Measurements from ENCODE around the gene NCMAP.

DNA sequence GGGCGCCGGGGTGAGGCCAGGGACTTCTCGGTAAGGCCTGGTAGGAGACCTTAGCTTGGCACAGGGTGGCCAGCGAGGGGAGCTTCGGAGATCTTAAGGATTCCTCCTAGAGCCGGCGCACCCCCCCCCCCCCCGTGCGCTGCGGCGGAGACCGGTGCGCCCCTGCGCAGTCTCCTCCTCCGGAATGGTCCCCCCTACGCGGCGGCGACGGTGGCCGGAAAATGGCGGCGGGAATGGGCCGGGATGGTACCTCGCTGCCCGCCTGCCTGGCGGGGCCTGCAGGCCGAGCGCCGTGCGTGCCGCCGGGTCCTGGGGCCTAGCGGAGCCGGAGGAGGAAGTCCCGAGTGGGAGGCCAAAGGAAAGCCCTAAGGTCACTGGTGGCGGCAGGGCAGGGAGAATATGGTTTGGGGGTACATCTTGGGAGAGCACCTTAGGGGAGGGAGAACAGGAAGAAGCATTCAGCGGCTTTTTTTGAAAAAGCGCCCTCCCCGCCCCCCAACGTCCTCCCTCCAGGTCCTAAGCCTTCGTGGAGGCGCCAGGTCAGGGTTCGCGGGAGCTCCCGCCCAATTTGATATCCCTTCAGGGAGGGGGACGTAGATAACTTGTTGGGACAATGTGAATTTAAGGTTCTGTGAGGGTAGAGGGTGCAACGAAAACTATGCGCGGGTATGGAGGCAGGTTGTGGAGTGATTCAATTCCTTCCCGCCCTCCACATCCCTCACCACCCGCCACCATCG lies 87.6 kb downstream of the NCMAP start:
- TF ChIP-seq, protein P1, sequence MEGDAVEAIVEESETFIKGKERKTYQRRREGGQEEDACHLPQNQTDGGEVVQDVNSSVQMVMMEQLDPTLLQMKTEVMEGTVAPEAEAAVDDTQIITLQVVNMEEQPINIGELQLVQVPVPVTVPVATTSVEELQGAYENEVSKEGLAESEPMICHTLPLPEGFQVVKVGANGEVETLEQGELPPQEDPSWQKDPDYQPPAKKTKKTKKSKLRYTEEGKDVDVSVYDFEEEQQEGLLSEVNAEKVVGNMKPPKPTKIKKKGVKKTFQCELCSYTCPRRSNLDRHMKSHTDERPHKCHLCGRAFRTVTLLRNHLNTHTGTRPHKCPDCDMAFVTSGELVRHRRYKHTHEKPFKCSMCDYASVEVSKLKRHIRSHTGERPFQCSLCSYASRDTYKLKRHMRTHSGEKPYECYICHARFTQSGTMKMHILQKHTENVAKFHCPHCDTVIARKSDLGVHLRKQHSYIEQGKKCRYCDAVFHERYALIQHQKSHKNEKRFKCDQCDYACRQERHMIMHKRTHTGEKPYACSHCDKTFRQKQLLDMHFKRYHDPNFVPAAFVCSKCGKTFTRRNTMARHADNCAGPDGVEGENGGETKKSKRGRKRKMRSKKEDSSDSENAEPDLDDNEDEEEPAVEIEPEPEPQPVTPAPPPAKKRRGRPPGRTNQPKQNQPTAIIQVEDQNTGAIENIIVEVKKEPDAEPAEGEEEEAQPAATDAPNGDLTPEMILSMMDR (conservative IDR thresholded peaks at IDR 0.05 in 1 of 2, IDR thresholded peaks at IDR 0.05 in 1 of 2; ENCODE audit: low read depth in 1 of 2, low read length in 2 of 2): no peak
- TF ChIP-seq EZH2 (IDR thresholded peaks at IDR 0.05; ENCODE audit: low read length, missing control alignments): no peak

Measured in fibroblast of lung (primary cell).